Testis (tissue), 2 donors: ENCODE results near the gene PLPPR4.

Source experiments
- CTCF ChIP-seq, 3 experiments: fragments of 450-650 bp in 2 of 3; fragments of 200-600 bp in 1 of 3; sonication (generic) in 1 of 3; IDR thresholded peaks; one replicate each; pipeline ENCODE4 v1.5.1; 2016 to 2019; ENCODE audit warnings: antibody characterized with exemption in 3 of 3, mild to moderate bottlenecking in 2 of 3, moderate library complexity in 1 of 3
- POLR2A ChIP-seq: fragments of 450-650 bp; IDR thresholded peaks from one replicate; pipeline ENCODE4 v1.6.1; 2017; ENCODE audit warnings: antibody characterized with exemption, mild to moderate bottlenecking, moderate library complexity

- TF ChIP-seq POLR2A (no peak), CTCF (IDR thresholded peaks at IDR 0.05) (no peak)
Measured at GRCh38 chr1:99269321-99269720, 5.0 kb downstream of the PLPPR4 start.
